ENCODE data around the gene OLFML2A.

GRCh38 chr9:124859803-124860581 is 83.1 kb downstream of the OLFML2A start:
- no peak for TF ChIP-seq ZBTB21 (CRISPR knock-in tag; IDR thresholded peaks at IDR 0.05; ENCODE audit: borderline replicate concordance)
- no peak for TF ChIP-seq CTCF (IDR thresholded peaks at IDR 0.05)
- TF ChIP-seq, protein P1, sequence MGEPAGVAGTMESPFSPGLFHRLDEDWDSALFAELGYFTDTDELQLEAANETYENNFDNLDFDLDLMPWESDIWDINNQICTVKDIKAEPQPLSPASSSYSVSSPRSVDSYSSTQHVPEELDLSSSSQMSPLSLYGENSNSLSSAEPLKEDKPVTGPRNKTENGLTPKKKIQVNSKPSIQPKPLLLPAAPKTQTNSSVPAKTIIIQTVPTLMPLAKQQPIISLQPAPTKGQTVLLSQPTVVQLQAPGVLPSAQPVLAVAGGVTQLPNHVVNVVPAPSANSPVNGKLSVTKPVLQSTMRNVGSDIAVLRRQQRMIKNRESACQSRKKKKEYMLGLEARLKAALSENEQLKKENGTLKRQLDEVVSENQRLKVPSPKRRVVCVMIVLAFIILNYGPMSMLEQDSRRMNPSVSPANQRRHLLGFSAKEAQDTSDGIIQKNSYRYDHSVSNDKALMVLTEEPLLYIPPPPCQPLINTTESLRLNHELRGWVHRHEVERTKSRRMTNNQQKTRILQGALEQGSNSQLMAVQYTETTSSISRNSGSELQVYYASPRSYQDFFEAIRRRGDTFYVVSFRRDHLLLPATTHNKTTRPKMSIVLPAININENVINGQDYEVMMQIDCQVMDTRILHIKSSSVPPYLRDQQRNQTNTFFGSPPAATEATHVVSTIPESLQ (CRISPR knock-in tag; IDR thresholded peaks at IDR 0.05) = no peak
- TF ChIP-seq SP1 (CRISPR knock-in tag; conservative IDR thresholded peaks at IDR 0.05) = no peak
- TF ChIP-seq FOXJ3 (CRISPR knock-in tag; IDR thresholded peaks at IDR 0.05; ENCODE audit: borderline replicate concordance) = no peak

All from WTC11 (cell line).